ENCODE results near the gene DGKG.
A peak's percentile ranks its signal among the peaks of the same experiment; 100 is the strongest.

Gene DGKG

GRCh38 chr3:186354100-186354499 is 7.9 kb downstream of the DGKG start:
- peaks cover 17% of the 10 kb centered on the region for H3K27me3 Mint-ChIP-seq (ENCODE audit: low read depth, poor library complexity)
- TF ChIP-seq, protein P1, sequence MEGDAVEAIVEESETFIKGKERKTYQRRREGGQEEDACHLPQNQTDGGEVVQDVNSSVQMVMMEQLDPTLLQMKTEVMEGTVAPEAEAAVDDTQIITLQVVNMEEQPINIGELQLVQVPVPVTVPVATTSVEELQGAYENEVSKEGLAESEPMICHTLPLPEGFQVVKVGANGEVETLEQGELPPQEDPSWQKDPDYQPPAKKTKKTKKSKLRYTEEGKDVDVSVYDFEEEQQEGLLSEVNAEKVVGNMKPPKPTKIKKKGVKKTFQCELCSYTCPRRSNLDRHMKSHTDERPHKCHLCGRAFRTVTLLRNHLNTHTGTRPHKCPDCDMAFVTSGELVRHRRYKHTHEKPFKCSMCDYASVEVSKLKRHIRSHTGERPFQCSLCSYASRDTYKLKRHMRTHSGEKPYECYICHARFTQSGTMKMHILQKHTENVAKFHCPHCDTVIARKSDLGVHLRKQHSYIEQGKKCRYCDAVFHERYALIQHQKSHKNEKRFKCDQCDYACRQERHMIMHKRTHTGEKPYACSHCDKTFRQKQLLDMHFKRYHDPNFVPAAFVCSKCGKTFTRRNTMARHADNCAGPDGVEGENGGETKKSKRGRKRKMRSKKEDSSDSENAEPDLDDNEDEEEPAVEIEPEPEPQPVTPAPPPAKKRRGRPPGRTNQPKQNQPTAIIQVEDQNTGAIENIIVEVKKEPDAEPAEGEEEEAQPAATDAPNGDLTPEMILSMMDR (IDR thresholded peaks at IDR 0.05): no peak
- H3K4me3 Mint-ChIP-seq: no peak overlapping the region
- no peak overlapping the region for H3K27ac Mint-ChIP-seq
- H3K4me1 Mint-ChIP-seq: no peaks in the 10 kb centered on the region
- H3K36me3 Mint-ChIP-seq (ENCODE audit: low read depth): no peaks in the 10 kb centered on the region
- no peak for DNase-seq
- no peaks in the 10 kb centered on the region for H3K9me3 Mint-ChIP-seq

DNA sequence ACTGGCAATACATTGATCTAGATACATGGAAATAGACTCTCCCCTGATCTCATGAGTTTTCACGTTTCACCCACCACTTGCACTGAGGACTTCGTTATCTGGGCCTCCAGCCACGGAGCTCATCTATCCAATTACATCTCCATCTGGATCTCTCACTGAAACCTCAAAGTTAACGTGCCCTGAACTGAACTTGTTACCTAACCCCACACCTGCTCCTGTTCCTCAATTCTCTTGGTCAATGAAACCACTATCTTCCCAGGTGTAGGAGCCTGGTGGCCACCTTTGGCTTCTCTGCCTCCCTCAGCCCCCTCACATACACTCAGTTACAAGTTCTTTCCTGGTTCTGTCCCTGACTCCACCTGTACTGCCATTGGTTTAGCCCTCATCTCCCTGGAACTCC is 9.7 kb downstream of the DGKG start:
- DNase-seq: no peak
- H3K4me3 Mint-ChIP-seq: no peak overlapping the region
- TF ChIP-seq, protein P1 (IDR thresholded peaks at IDR 0.05): no peak
- H3K27ac Mint-ChIP-seq: no peak overlapping the region
- no peaks in the 10 kb centered on the region for H3K4me1 Mint-ChIP-seq
- H3K36me3 Mint-ChIP-seq (ENCODE audit: low read depth): no peaks in the 10 kb centered on the region
- H3K9me3 Mint-ChIP-seq: no peaks in the 10 kb centered on the region
- peaks cover 6% of the 10 kb centered on the region for H3K27me3 Mint-ChIP-seq (ENCODE audit: low read depth, poor library complexity)

- H3K27ac Mint-ChIP-seq: no peak overlapping the region
- H3K9me3 Mint-ChIP-seq: no peaks in the 10 kb centered on the region
- peaks cover 6% of the 10 kb centered on the region for H3K4me1 Mint-ChIP-seq
- H3K36me3 Mint-ChIP-seq (ENCODE audit: low read depth): no peaks in the 10 kb centered on the region
- H3K4me3 Mint-ChIP-seq: no peak overlapping the region
- TF ChIP-seq, protein P1 (IDR thresholded peaks at IDR 0.05): no peak
- H3K27me3 Mint-ChIP-seq (ENCODE audit: low read depth, poor library complexity): peaks cover 9% of the 10 kb centered on the region
- DNase-seq: no peak
Measured at GRCh38 chr3:186342197-186342596, 19.8 kb downstream of the DGKG start.

GRCh38 chr3:186340204-186340603 is 21.8 kb downstream of the DGKG start:
- no peak for DNase-seq
- H3K4me1 Mint-ChIP-seq: peaks cover 6% of the 10 kb centered on the region
- no peak overlapping the region for H3K27ac Mint-ChIP-seq
- peaks cover 13% of the 10 kb centered on the region for H3K27me3 Mint-ChIP-seq (ENCODE audit: low read depth, poor library complexity)
- no peaks in the 10 kb centered on the region for H3K9me3 Mint-ChIP-seq
- TF ChIP-seq, protein P1 (IDR thresholded peaks at IDR 0.05): no peak
- no peak overlapping the region for H3K4me3 Mint-ChIP-seq
- no peaks in the 10 kb centered on the region for H3K36me3 Mint-ChIP-seq (ENCODE audit: low read depth)

GRCh38 chr3:186339180-186339918 is 22.7 kb downstream of the DGKG start:
- Mint-ChIP-seq H3K4me3 (no peak overlapping the region), H3K36me3 (ENCODE audit: low read depth) (no peaks in the 10 kb centered on the region), H3K27ac (peak overlapping the region; percentile 11), H3K27me3 (ENCODE audit: low read depth, poor library complexity) (peaks cover 13% of the 10 kb centered on the region), H3K4me1 (peaks cover 6% of the 10 kb centered on the region), H3K9me3 (no peaks in the 10 kb centered on the region)
- no peak for DNase-seq
- TF ChIP-seq, protein P1 (IDR thresholded peaks at IDR 0.05): no peak

GRCh38 chr3:186333256-186333655 is 28.8 kb downstream of the DGKG start:
- no peak for DNase-seq
- TF ChIP-seq, protein P1 (IDR thresholded peaks at IDR 0.05): no peak
- Mint-ChIP-seq H3K9me3 (no peaks in the 10 kb centered on the region), H3K4me1 (no peaks in the 10 kb centered on the region), H3K27ac (no peak overlapping the region), H3K4me3 (no peak overlapping the region), H3K27me3 (ENCODE audit: low read depth, poor library complexity) (peaks cover 16% of the 10 kb centered on the region), H3K36me3 (ENCODE audit: low read depth) (no peaks in the 10 kb centered on the region)

Data from nephron progenitor cell (in vitro differentiated cells).